Epithelial cell of proximal tubule (primary cell): Measurements from ENCODE around the gene ARHGEF40. TPM values are rescaled to one million over a fixed set of nuclear protein-coding genes. Genes with fewer than 3 reads are reported as not detected.
A peak's percentile ranks its signal among the peaks of the same experiment; 100 is the strongest.

Experiments
- DNase-seq: peaks from one replicate; pipeline ENCODE4 v3.0.0-alpha.2; 2011; ENCODE audit warnings: low read depth
- H3K4me3 ChIP-seq: 2 replicates; pipeline ENCODE4 v1.5.1; 2011; ENCODE audit warnings: low read depth, mild to moderate bottlenecking, low read length
- CTCF ChIP-seq: conservative IDR thresholded peaks from 2 replicates; pipeline ENCODE4 v1.5.1; 2012; ENCODE audit warnings: low read depth, mild to moderate bottlenecking, low read length
- total RNA-seq: library from RNA; depleted of rRNA; stranded (reverse); fragments of >200 nt; gene quantifications from 2 replicates; pipeline ENCODE4 v1.2.3, GENCODE V29; 2015

ARHGEF40 gene
- total RNA-seq, 1 donor from 2014 or later, result 42.7 TPM

- DNase-seq, result no peak
- no peak for TF ChIP-seq CTCF
- H3K4me3 ChIP-seq, result no peak overlapping the region
These were observed 63.8 kb downstream of the ARHGEF40 start for GRCh38 chr14:21133901-21134300.

GRCh38 chr14:21136024-21136423, 65.9 kb downstream of the ARHGEF40 start:
- no peak overlapping the region for H3K4me3 ChIP-seq
- DNase-seq, result no peak
- peak; percentile 59 for TF ChIP-seq CTCF

Other genes starting within 250 kb of the ARHGEF40 start
- not detected in 2 replicates for gene RNASE3, start 178.9 kb upstream of the ARHGEF40 start, total RNA-seq
- gene RNASE2, start 114.8 kb upstream of the ARHGEF40 start, total RNA-seq, result not detected in 2 replicates
- gene METTL17, start 80.3 kb upstream of the ARHGEF40 start, total RNA-seq, result 63.5 and 118 TPM in 2 replicates
- not detected in 2 replicates for gene SLC39A2, start 71.0 kb upstream of the ARHGEF40 start, total RNA-seq
- gene NDRG2, start 45.2 kb upstream of the ARHGEF40 start, total RNA-seq, result 6.7 and 16.0 TPM in 2 replicates
- gene TPPP2, start 40.1 kb upstream of the ARHGEF40 start, total RNA-seq, result not detected in 2 replicates
- gene RNASE13, start 35.5 kb upstream of the ARHGEF40 start, total RNA-seq, result not detected in 2 replicates
- 0.86 TPM in 1 of 2 replicates, not detected in the other for gene RNASE7, start 27.9 kb upstream of the ARHGEF40 start, total RNA-seq
- not detected in 2 replicates for gene RNASE8, start 12.5 kb upstream of the ARHGEF40 start, total RNA-seq
- 11.2 and 18.6 TPM in 2 replicates for gene ZNF219, start 28.4 kb downstream of the ARHGEF40 start, total RNA-seq
- gene TMEM253, start 30.8 kb downstream of the ARHGEF40 start, total RNA-seq, result 0.43 TPM in 1 of 2 replicates, not detected in the other
- gene OR5AU1, start 85.8 kb downstream of the ARHGEF40 start, total RNA-seq, result not detected in 2 replicates
- gene HNRNPC, start 199.1 kb downstream of the ARHGEF40 start, total RNA-seq, result 755 and 938 TPM in 2 replicates
- gene RPGRIP1, start 209.8 kb downstream of the ARHGEF40 start, total RNA-seq, result 0.07 TPM in 1 of 2 replicates, not detected in the other